Kidney epithelial cell (primary cell): ENCODE measurements around the gene TRIO. TPM values are rescaled to one million over a fixed set of nuclear protein-coding genes. Genes with fewer than 3 reads are reported as not detected.

Experiments
- DNase-seq: peaks from one replicate; pipeline ENCODE4 v3.0.0-alpha.2; 2010; ENCODE audit warnings: low read depth
- H3K27me3 ChIP-seq: 2 replicates; pipeline ENCODE4 v1.6.0; 2011; ENCODE audit warnings: low read length; ENCODE audit not compliant: control insufficient read depth, insufficient read depth
- H3K36me3 ChIP-seq: 2 replicates; pipeline ENCODE4 v1.5.1; 2011; ENCODE audit warnings: low read length; ENCODE audit not compliant: control insufficient read depth, insufficient read depth
- H3K4me3 ChIP-seq: 2 replicates; pipeline ENCODE4 v1.5.1; 2011; ENCODE audit warnings: low read depth, mild to moderate bottlenecking, control low read depth, low read length
- CTCF ChIP-seq: IDR thresholded peaks from 2 replicates; pipeline ENCODE4 v1.5.1; 2011; ENCODE audit warnings: mild to moderate bottlenecking, moderate library complexity, low read length, control low read depth, inconsistent platforms; ENCODE audit not compliant: insufficient read depth, poor library complexity, severe bottlenecking
- total RNA-seq: library from RNA; depleted of rRNA; stranded (reverse); fragments of >200 nt; gene quantifications from 2 replicates; pipeline ENCODE4 v1.2.3, GENCODE V29; 2015

The TRIO gene
- total RNA-seq, 1 donor from 2014 or later: 174 TPM

DNA sequence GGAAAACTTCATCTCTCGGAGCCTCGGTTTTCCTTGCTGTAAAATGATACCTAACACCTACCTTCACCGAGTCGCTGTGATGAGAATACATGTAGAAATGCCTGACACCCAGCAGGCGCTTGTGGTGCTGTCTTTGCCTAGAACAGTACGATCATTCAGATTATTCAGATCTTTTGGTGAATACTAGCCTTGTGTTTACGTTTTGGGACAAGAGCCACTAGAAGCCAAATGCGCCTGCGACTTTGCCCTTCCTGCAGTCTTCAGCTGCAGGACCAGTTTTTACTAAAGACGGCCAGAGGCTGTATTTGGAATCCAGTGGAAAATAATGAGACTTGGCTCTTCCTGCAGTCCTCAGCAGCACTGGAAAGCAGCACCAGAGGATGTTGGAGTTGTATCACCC is 189.6 kb downstream of the TRIO start:
- Histone ChIP-seq H3K36me3 (peaks cover 4% of the 10 kb centered on the region), H3K4me3 (no peak overlapping the region), H3K27me3 (no peaks in the 10 kb centered on the region)
- no peak for TF ChIP-seq CTCF
- no peak for DNase-seq

- no peak for TF ChIP-seq CTCF
- Histone ChIP-seq H3K36me3 (peaks cover 2% of the 10 kb centered on the region), H3K27me3 (no peaks in the 10 kb centered on the region), H3K4me3 (no peak overlapping the region)
- no peak for DNase-seq
Measured at GRCh38 chr5:14337593-14337992, 194.5 kb downstream of the TRIO start.

GRCh38 chr5:14339468-14339867 is 196.3 kb downstream of the TRIO start:
- Histone ChIP-seq H3K27me3 (no peaks in the 10 kb centered on the region), H3K36me3 (peaks cover 2% of the 10 kb centered on the region), H3K4me3 (no peak overlapping the region)
- no peak for TF ChIP-seq CTCF
- DNase-seq: no peak

GRCh38 chr5:14341571-14342230 is 198.6 kb downstream of the TRIO start:
- H3K36me3 ChIP-seq: peaks cover 2% of the 10 kb centered on the region
- no peak for DNase-seq
- no peak overlapping the region for H3K4me3 ChIP-seq
- TF ChIP-seq CTCF: no peak
- H3K27me3 ChIP-seq: no peaks in the 10 kb centered on the region

GRCh38 chr5:14342306-14342705 is 199.2 kb downstream of the TRIO start:
- DNase-seq: no peak
- peaks cover 2% of the 10 kb centered on the region for H3K36me3 ChIP-seq

More at GRCh38 chr5:14342306-14342705, 199.2 kb downstream of the TRIO start:
- Histone ChIP-seq H3K4me3 (no peak overlapping the region), H3K27me3 (no peaks in the 10 kb centered on the region)
- TF ChIP-seq CTCF: no peak
